ENCODE measurements around the gene PLA2G15.

- TF ChIP-seq TARDBP (CRISPR knock-in tag; IDR thresholded peaks at IDR 0.05) (no peak), NR2C2 (CRISPR knock-in tag; IDR thresholded peaks at IDR 0.05; ENCODE audit: borderline replicate concordance) (no peak), CTCF (CRISPR knock-in tag; IDR thresholded peaks at IDR 0.05) (no peak)
These were observed 16.5 kb upstream of the PLA2G15 start for GRCh38 chr16:68228652-68229051.

All from HepG2 (cell line).